Measurements from ENCODE around the gene LEFTY1.

LEFTY1 gene

DNA sequence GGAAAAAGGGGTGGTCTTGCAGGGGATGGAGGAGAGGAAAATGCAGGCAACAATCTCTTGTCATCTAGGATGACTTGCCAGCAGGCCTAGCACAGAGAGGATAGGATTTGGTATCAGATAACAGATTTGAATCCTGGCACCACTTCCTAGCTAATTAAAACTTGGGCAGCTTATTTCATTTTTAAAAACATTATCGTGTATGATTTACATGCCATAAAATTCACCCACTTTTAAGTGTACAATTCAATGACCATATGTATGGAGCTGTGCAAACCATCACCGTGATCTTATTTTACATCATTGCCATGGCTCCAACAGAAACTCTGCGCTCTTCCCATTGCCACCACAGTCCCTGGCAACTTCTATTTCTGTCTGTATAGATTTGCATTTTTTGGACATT, 28.2 kb upstream of the LEFTY1 start:
- no peak for DNase-seq (ENCODE audit: low read depth in 2 of 3, low spot score in 1 of 3)

DNA sequence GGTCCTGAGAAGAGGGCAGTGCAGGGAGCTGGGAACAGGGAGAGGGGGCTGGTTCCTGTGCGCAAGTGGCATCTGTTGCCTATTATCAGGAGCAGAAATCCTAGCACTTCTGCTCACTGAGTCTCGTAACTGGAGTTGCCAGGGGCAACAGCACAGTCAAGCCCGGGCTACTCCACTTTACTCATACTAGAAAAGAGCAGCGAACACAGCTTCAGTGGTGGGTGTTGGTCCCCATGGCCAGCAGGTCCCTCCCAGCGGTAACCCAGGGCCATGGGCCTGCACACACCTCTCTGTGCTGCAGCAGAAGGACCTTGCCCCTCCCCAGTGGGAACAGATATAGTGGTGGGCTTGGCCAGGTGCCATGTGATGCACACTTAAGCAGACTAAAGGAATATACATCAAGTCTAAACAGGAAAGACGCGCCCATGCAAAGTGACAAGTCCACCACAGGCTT, 26.6 kb upstream of the LEFTY1 start:
- no peak for DNase-seq (ENCODE audit: low read depth in 2 of 3, low spot score in 1 of 3)

DNA sequence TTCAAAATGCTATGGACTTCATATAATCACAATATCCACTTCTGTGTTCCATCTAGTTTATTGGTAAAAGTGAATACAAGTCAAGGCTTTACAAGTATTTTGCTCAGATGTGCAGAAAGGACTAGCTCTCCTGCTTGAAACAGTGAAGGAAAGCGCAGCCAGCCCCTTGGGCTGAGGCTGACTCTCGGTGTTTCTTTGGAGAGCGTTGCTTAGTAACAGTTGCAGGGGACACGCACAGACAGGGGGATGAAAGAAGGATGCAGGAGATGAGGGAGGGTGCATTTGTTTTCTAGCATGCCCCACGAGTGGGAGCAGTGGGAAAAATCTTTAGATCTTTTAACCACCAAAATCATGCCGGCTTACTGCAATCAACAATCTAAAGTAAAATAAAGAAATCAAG, 26.0 kb upstream of the LEFTY1 start:
- no peak for DNase-seq (ENCODE audit: low read depth in 2 of 3, low spot score in 1 of 3)

DNA sequence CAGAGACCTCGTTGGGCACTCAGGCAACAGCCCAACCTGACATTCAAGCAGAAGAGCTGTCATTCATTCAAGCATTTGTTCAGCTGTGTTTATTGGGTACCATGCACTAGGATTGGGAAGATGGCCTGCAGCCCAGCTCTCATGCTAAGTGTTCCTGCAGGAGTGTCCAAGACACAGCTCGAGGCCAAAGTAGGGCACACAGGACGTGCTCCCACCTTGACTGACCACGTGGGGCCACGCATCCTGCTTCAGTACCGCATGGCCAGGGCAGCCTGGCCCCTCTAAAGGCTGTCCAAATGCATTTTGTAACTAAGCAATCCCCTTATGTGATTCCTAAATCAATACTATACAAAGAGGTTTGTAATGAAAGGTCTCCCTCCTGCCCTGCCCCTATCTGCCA, 25.4 kb upstream of the LEFTY1 start:
- DNase-seq (ENCODE audit: low read depth in 2 of 3, low spot score in 1 of 3): no peak

DNA sequence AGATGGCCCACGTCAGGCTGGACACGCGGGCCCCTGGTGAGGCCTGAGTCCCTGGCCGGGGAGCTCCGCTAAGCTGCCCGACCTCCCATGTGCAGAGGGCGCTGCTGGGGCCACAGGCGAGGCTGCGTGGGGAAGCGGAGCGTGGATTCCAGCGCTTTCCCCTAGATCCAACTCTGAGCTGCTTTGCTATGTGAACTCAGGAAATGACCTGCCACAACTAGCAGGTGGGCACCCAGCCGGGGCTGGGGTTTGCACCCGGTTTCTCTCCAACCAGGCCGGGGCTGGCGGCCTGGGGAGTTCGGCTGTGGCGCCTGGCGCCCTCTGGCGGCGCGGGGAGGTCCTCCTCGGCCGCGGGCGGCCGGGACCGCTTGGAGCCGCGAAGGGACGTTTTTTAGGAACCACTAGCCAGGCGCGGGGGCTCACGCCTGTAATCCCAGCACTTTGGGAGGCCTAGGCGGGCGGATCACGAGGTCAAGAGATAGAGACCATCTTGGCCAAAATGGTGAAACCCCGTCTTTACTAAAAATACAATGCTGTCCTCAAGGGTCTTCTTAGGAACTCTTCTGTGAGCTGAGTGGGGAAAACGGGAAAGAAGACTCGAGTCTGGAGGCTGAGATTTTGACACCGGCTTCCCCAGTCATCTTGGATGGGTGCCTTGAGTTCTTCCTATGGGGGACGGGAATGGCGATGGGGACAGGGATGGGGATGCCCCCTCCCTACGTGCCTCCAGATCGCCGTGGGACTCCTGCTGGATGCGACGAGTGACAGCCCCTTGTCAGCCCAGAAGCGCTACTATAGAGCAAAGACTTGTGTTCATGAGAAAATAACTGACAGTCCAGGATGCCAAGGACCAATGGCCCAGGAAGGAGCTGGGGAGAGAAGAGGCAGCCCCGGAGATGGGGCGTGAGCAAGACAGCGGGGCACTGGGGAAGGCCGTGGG, 22.5 kb upstream of the LEFTY1 start:
- peak; percentile 37 to 64 (median 63) for DNase-seq (ENCODE audit: low read depth in 2 of 3, low spot score in 1 of 3)

DNA sequence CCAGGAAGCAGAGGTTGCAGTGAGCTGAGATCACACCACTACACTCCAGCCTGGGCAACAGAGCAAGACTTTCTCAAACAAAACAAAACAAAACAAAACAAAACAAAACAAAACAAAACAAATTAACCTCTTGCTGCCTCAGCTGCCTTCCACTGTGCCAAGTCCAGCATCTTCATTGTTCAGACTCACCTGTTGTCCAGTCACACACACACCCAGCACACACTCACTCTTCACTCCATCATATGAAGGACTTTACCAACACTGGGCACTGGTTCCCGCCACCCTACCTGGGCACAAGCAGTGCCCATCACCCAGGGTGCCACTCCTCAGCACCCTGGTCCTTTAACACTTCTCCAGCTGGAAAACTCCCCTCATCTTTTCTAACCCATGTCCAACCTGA, 20.5 kb upstream of the LEFTY1 start:
- DNase-seq (ENCODE audit: low read depth in 2 of 3, low spot score in 1 of 3): no peak

DNA sequence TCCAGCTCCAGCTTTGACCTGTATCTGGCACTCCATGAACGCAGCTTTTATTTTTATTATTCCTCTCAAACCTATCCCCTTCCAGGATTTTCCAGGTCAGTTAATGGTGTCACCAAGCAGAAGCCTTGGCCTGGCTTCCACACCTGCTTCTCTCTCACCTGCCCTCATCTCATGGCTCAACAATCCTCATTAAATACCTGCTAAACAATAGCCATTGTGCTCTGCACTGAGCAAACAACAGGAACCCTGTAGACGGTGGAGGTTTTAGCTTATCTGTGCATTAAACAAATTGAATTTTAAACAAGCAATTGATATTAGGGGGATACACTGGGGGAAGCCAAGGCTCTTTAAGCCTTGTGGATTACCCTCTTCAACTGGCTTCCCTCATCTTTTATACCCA, 19.8 kb upstream of the LEFTY1 start:
- no peak for DNase-seq (ENCODE audit: low read depth in 2 of 3, low spot score in 1 of 3)

DNA sequence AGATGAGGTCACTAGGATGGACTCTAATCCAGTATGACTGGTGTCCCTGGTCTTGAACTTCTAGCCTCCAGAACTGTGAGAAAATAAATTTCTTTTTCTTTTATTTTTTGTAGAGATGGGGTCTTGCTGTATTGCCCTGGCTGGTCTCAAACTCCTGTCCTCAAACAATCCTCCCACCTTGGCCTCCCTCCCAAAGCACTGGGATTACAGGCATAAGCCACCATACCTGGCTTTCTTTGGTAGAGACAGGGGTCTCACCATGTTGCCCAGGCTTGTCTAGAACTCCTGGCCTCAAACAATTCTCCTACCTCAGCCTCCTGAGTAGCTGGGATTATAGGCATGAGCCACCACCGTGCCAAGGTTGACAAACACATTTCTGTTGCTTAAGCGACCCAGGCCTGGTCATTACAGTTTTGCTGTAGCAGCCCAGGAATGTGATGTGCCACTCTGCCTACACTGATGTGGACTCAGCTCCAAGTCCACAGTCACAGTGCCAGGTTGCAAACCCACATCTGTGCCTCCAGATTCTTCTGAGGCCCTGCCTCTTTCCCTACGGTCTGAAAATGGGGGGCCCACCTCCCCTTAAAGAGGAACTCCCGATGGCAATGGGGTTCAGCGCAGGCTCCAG, 19.2 kb upstream of the LEFTY1 start:
- no peak for DNase-seq (ENCODE audit: low read depth in 2 of 3, low spot score in 1 of 3)

DNA sequence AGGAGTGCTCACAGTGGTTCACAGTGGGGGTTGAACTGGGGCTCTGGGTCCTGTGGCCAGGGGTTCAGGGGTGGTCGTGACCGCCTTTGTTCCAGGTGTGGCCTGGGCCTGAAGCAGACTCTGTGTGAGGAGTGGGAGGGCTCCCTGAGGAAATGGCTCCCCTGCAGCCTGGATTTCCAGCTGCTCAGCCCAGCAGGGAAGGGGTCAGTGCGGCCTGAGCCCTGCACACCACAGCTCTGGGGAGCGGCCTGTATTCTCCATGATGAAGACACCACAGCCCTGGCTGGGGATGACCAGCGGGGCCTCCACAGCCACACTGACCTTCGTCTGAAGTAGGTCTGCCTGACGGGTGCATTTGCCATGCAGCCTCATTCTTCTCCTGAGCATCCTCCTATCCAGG, 18.4 kb upstream of the LEFTY1 start:
- no peak for DNase-seq (ENCODE audit: low read depth in 2 of 3, low spot score in 1 of 3)

DNA sequence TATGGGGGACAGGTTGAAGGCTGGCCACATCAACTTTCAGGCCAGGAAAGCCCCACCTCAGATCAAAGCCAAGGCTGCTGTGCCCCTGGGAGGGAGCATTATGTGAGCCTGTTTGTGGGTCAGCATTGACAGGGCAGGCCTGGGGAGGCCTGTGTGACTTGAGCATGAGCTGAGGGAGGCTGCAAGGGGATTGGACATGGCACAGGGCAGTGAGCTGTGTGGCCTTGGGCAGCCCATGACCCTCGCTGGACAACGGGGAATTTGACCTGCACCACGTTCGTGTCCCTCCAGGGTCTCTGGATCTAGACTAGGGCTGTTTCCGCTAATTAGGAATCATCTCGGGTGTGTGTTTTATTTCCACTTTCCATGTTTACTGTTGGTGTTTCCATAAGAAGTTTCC, 17.5 kb upstream of the LEFTY1 start:
- DNase-seq (ENCODE audit: low read depth in 2 of 3, low spot score in 1 of 3): no peak

DNA sequence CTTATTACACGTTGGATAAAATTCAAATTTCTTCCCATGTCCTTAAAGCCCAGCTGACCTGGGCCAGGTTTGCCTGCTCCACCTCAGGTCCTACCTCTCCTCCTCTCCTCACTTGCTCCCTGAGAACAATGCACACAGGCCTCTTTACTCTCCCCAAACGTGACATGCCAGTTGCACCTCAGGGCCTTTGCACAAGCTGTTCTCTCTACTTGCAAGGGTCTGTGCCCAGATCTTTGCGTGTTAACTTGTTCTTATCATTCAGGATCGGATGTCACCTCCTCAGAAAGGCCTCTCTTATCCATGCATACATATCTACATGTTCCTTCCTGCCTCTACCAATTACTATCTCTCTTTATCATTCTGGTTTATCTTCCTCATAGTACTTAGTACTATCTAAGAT, 14.7 kb upstream of the LEFTY1 start:
- no peak for DNase-seq (ENCODE audit: low read depth in 2 of 3, low spot score in 1 of 3)

DNA sequence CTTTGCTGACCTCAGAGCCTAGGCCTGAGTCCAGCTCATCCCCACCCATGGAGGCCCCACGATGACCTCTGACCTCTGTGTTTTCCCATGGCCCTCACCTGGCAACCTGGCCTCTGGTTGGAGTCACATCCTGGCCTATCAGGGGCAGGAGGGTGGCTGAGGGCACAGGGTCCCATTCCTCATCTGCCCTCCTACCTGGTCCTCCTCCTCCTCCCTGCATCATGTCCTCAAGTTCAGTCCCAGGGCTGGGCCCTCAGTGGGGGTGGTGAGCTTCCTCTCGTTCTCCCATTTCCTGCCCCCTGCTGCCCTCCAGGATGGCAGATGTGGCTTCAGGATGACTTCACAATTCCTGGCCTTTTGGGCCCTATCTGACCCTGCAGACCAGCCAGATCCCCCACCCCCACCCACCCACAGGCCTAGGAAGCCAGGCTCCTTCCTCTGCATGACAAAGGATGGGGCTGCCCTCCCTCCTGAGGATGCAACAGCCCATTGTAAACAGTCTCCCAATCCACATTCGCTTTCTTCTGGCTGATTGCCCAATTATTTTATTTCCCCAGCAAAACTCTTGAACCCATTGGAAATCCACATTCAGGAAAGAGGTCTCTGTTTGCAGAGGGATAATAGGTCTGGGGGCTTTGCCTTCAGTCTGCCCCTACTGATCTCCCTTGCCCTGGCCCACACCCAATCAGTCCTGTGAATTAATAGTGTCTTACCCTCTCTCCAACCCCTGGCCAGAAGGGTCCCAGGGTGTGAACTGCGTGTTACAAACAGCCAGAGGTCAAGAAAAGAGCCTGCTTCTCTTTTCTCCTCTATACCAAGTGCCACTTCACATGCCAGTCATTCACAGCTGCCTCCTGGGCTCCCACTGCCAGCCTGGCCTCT, 10.3 kb upstream of the LEFTY1 start:
- no peak for DNase-seq (ENCODE audit: low read depth in 2 of 3, low spot score in 1 of 3)

DNA sequence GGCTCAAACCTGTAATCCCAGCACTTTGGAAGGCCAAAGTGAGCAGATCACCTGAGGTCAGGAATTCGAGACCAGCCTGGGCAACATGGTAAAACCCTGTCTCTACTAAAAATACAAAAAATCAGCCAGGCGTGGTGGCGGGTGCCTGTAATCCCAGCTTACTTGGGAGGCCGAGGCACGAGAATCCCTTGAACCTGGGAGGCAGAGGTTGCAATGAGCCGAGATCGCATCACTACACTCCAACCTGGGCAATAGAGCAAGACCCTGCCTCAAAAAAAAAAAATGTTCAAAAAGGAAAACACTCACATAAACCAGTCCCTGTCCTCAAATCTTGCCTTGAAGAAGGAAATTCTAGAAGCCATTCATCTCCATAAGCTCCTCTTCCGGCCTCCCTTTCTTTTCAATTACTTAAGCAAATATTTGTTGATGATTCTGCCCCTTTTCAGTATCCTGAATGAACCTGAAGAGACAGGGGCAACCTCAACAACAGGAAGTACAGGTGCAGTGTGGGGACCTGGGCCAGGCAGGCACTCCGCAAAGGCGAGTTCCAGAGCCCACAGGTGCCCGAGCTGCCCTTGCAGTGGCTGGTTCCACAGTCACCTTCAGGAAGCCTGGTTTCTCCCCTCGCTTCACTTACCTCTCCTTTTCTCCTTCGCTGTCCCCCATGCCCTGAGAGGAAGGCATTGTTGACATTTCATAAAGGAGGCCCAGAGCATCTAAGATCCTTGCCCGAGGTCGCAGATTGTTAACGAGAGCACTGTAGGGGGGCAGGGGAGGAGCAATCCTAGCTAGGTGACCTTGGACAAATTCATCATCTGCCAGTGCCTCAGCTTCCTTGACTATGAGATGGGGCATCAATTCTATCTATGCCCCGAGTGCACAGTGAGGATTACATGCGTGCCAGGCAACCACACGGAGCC, 8.9 kb upstream of the LEFTY1 start:
- no peak for DNase-seq (ENCODE audit: low read depth in 2 of 3, low spot score in 1 of 3)

DNA sequence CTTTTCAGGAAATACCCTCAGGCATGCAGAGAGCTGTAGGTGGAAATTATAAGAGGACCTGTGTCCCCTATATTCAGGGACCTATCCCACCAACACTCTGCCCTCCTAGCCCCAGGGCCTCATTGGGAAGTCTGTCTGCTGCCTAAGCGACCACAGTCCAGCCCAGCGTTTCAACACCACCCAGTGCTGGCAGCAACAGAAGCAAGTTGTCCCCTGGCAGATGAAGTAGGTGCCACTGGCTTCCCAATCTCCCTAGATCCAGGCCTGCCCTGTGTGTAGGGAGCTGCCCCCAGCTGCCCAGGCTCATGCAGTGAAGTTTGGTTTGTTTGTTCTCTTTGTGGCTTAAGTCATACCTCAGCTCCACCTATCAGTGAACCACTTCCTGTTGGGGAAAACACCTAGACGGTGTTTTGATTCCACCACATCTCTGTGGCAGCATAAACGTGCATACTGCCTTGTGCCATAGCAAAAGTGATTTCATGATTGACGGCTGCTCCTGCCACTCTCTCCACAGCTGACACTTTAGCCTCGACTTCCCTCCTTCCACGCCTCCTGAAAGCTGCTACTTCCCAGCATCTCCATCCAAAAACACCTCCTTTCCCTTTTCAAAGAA, 8.1 kb upstream of the LEFTY1 start:
- DNase-seq (ENCODE audit: low read depth in 2 of 3, low spot score in 1 of 3): peak; percentile 37 to 71 (median 54)

DNA sequence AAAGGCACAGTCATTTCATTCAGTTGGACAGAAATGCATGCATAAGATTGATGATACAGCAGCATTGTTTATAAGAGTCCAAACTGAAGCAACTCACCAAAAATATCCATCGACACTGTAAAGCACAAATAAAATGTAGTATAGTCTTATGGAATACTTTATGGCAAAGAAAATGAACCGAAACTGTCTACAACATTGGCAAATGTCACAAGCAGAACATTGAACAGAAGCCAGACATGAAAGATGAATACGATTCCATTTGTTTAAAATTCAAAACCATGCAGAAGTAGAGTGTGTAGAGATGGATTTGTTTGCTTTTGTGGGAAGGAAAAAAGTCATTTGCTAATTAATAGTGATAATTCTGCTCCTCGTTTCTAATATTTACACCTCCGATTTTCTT, 7.5 kb upstream of the LEFTY1 start:
- DNase-seq (ENCODE audit: low read depth in 2 of 3, low spot score in 1 of 3): no peak

DNA sequence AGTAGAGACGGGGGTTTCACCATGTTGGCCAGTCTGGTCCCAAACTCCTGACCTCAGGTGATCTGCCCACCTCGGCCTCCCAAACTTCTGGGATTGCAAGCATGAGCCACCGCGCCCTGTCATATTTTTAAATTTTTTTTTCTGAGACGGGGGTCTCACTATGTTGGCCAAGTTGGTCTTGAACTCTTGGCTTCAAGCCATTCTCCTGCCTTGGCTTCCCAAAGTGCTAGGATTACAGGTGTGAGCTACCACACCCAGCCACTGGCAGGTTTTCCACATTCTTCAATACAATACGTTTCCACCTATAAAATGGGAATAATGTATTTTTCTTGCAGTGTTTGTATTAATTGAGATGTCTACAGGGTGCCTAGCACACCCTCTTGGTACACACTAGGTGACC, 3.4 kb upstream of the LEFTY1 start:
- no peak for DNase-seq (ENCODE audit: low read depth in 2 of 3, low spot score in 1 of 3)

DNA sequence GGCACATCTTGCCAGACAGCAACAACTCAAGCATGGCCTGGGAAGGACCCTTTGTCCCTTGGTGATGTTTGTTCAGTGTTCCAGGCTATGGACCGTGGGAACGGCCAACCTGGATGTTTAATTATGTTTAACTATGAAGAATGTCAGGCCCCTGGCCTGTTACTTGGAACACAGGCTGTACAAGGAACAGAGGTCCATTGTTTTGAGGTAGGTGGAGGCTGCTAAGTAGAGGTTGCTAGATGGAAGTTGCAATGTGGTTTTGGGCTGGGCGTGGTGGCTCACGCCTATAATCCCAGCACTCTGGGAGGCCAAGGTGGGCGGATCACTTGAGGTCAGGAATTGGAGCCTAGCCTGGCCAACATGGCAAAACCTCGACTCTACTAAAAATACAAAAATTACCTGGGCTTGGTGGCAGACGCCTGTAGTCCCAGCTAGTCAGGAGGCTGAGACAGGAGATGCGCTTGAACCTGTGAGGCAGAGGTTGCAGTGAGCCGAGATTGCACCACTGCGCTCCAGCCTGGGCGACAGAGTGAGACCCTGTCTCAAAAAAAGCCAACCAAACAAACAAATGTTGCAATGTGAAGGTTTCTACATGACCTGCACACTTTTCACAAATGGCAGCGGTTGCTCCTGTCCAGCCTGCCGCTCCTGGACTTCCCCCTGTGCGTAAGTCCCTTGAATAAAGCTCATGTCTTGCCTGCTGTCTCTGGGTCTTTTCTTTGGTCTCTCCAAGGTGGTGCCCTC, 2.5 kb upstream of the LEFTY1 start:
- DNase-seq (ENCODE audit: low read depth in 2 of 3, low spot score in 1 of 3): no peak

DNA sequence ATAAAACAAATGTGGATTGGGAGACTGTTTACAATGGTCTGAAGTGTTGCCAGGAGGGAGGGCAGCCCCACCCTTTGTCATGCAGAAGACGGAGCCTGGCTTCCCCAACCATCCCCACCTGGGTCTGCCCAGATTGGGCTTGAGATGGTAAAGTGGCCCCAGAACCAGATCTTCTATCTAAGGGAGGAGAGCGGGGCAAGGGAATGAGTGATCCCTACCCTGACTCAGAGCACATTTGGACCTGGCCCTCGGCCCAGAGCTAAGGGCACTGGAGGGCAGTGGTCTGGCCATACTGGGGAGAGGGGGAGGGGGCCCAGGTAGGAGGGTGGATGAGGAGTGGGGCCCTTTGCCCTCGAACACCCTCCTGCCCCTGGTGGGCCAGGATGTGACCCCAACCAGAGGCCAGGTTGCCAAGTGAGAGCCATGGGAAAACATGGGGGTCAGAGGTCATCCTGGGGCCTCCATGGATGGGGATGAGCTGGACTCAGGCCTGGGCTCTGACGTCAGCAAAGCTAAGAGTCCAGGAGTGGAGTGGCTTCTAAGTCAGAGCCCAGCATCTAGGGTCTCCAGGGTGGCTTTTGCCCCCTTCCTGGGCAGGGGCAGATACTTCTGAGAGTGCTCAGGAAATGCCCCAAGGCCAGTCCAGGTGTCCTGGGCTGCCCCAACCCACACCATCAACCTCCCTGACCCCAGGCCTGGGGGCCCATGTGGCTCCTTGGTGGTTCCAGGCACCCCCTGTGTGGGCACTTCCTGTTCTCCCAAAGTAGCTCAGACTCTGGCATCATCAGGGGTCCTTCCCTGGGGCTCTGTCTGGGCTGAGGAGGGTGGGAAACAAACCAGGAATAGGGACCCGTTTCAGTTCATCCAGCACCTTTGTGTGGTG, 1.6 kb upstream of the LEFTY1 start:
- no peak for DNase-seq (ENCODE audit: low read depth in 2 of 3, low spot score in 1 of 3)
